GM18868 (cell line): Measurements from ENCODE around the gene CUL2.
"Not testable (repeated sequence)": the region's sequence is repeated elsewhere in the genome, so short reads cannot be mapped to it uniquely, and the experiment has no call there.

Experiments
- ATAC-seq: cut with Tn5 transposase; IDR thresholded peaks from one replicate; pipeline ENCODE4 v1.9.1; 2021; ENCODE audit warnings: mild to moderate bottlenecking, moderate library complexity; ENCODE audit not compliant: unreplicated experiment

CUL2 gene

GRCh38 chr10:35020481-35020880 is 69.7 kb downstream of the CUL2 start:
- ATAC-seq = no peak

DNA sequence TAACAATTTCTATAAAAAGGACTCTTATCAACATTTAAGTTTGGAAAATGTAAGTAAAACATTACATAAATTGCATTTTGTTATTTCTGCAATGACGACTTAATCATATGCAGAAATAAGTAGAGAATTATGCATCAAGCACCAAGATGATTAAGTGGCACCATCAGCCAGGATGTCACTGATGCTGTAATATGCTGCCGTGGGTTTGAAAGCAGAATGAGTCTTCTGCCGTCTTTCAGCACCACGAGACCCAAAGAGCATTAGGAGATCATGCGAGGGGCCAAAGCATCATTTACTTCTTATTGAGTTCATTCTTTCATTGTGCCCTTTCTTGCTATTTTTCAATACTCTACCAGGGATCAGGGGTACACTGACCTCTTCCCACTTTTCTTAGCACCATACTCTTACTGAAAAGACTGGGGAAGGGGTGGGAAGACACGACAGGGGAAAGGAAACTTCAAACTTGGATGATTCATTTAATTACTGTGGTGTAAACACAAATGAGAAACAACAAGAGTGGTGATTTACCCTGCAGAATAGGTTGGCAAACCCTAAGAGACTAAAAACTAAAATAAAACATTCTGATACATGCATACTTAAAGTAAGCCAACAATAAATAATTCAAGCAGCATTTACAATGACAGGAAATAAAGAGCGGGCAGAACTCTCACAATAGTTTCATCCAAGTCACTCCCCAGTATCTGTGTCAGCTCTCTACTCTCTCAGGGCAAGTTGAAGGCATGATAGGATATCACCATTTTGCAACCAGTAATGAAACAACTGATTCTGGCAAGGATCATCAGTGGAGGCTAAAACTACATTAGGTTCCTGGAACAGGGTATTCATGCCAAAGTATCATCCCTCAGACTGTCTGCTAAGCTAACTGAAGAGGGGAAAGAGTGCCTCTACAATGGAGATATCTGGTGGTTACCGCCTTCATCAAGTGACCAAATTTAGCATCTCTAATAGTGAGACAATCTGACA is 70.8 kb downstream of the CUL2 start:
- no peak for ATAC-seq

DNA sequence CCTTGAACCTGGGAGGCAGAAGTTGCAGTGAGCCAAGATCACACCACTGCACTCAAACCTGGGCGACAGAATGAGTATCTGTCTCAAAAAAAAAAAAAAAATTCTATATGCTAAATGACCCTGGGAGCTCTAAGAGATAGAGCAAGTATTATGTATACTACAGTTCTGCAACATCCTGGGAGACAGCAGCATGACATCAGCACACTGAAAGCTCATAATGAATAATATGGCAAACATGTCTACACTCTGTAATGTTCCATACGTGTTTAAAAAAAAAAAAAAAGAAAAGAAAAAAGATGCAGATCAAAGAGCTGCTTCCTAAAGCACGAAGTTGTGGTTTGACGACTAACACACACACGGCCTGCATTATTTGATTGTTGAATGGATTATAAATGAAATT is 72.5 kb downstream of the CUL2 start:
- no peak for ATAC-seq

DNA sequence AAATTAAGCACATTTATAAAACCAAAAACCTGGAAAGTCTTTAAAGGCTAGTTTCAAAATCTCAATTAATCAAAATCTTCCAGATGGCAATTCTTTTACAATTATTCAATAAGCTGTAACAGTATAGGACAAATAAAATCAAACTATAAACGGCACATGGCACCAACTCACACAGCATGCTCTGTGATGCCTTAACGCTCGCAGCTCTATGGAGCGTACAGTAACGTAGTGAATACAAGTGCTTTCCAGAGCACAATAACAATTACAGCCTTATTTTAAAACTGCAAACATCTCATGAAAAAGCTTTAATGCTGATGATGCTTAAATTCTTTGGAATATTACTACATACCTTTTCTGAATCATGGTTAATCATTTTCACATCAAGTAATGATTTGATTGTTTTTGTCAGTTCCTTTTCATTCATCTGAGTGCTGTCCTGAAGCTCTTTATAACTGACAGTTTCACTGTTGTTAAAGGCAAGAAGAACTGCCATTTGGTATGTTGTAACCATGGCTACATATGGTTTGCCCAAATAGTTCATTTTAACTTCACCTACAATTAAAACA is 74.2 kb downstream of the CUL2 start:
- ATAC-seq = no peak

GRCh38 chr10:35012781-35013180 is 77.4 kb downstream of the CUL2 start:
- ATAC-seq = no peak

DNA sequence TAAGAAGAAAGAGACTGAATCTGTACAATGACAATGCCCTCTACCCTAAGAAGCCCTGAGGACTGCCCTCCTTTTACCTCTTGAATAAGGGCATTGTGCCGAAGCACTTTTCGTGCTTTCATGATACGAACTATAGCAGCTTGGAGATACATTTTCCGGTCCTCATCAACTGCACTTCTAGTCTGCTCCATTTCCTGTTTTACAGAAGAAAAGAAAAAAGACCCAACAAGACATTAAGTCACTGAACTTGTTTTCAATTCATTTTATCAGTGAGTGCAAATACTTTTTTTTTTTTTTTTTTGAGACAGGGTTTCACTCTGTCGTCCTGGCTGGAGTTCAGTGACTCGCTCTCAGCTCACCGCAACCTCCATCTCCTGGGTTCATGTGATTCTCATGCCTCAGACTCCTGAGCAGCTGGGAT is 78.4 kb downstream of the CUL2 start:
- ATAC-seq = no peak

- no peak for ATAC-seq
Observed at GRCh38 chr10:35007858-35008301, 82.3 kb downstream of the CUL2 start.

DNA sequence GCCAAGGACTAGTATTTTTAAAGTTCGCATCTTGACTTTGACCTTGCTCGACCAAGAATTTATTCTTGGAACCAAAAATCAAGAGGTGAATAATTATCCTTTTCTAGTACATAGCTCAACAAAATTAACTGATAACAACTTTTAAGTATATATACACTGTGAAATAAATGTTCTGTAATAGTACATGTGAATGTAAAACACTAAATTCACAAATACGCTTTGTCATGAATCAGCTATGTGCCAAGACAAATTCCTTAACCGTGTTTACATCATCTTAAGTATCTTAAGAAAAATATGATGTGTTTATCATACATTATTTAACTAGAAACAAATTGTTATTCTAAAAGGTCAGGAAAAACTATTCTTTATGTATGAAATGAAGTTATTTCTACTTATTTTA is 83.3 kb downstream of the CUL2 start:
- no peak for ATAC-seq

DNA sequence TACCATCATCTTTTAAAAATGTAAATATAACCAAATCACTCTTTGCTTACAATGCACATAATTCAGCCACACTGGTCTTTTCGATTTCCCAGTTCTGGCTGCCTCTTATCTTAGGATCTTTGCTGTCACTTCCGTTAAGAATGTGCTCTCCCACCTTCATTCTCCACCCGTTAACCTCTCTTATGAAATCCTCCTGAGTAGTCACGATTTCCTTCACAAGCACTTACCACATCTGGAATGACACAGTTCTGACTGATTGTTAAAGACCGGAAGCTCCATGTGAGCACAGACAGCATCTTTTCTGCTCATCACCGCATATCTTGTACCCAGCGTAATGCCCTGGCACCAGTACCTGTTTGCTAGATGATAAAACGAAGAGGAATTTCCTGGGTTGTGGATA is 84.3 kb downstream of the CUL2 start:
- ATAC-seq = no peak

DNA sequence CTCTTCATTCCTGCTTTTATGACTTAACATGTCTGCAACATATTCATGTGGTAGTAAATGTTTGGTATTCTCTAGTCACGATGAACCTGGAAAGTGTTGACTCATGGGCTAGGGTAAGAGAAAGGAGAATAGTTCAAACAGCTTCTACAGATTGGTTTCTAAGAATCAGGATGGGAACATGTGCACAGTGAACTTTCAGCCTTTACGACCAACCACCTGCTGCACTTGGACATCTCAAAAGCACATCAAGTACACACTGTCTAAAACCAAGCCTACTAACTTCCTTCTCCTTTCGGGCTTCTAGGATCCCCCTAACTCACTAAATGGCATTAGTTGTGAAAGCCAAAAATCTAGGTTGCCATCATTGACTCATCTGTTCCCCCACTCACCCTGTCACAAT is 85.5 kb downstream of the CUL2 start:
- ATAC-seq = no peak

DNA sequence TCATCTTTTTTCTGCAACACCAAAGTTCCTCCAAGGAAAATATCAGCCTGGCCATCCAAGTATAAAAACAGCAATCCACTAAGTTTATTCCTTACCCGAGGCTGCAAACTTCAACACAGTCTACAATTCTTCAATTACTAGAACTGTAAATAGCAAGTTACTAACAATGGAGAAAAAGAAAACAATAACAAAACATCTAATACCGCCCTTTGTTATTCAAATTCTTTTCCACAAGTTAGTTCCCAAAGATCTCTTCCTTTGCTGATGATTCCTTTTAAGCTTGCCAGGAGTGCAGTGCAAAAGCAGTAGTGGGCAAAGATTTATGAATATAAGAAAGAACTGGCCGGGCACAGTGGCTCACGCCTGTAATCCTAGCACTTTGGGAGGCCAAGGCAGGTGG is 86.2 kb downstream of the CUL2 start:
- no peak for ATAC-seq

DNA sequence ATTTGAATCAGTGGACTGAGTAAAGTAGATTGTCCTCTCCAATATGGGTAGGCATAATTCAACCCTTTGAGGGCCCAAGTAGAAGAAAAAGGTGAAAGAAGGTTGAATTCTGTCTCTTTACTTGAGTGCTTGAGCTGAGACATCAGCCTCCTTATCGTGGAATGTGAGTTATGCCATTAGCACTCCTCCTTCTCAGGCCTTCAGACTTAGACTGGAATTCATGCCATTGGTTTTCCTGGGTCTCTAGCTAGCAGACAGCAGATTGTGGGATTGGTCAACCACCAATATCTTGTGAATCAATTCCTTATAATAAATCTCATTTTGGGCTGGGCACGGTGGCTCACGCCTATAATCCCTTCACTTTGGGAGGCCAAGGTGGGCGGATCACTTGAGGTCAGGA is 89.2 kb downstream of the CUL2 start:
- ATAC-seq = no peak

- no peak for ATAC-seq
Observed at GRCh38 chr10:34999532-34999931, 90.6 kb downstream of the CUL2 start.

DNA sequence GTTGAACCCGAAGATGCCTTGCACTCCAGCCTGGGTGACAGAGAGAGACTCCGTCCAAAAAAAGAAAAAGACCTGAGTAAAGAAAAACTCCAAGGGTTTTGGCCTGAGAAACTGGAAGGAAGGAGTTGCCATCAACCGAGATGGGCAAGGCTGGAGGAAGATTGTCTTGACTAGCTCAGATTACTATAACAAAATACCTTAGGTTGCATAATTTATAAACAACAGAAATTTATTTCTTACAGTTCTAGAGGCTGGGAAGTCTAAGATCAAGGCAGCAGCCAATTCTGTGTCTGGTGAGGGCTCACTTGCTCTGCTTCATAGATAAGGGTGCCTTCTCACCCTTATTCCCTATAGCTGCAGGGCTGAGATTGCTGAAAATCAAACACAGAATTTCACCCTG is 91.2 kb downstream of the CUL2 start:
- no peak for ATAC-seq

DNA sequence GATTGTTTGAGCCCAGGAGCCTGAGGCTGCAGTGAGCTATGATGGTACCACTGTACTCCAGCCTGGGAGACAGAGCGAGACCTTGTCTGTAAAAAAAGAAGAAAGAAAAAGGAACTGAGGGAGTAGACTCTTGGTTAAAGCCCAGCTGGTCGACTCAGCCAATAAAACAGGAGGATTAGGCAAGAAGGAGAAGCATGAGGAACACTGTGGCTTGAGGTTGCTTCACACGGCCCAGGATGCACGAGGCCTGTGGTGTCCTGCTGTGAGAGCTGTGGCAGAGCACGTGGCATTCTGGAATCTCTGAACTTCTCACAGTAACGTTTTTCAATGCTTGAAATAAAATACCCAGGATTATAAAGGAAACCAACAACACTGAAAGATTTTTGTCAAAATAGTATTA is 93.3 kb downstream of the CUL2 start:
- ATAC-seq = no peak

GRCh38 chr10:34995925-34996324 is 94.2 kb downstream of the CUL2 start:
- ATAC-seq = no peak

DNA sequence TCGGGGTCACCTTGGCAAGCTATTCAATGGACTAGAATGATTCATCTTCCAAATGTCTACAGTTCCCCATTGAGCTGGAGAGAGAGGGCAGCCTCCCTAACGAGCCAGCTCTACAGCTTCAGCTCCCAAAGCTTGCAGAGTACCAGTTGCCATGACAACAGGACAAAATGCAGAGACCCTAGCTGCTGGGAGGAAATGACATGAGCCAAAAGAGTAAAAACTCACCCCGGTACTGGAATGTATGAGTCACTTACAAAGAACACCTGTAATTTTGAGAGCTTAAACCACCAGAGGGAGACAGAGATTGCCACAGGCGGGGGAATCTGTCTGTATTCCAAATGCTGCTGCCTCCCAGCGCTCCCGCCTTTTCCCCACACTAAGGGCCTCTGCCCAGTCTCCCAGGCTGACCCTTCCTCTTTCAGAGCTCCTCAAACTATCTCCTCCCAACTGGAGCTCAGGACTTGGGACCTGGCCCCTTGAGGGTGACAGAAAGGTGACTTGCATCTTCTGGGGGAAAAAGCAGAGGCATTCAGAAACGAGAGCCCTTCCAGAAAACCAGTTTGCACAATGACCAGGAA is 95.5 kb downstream of the CUL2 start:
- peak; percentile 94 for ATAC-seq

DNA sequence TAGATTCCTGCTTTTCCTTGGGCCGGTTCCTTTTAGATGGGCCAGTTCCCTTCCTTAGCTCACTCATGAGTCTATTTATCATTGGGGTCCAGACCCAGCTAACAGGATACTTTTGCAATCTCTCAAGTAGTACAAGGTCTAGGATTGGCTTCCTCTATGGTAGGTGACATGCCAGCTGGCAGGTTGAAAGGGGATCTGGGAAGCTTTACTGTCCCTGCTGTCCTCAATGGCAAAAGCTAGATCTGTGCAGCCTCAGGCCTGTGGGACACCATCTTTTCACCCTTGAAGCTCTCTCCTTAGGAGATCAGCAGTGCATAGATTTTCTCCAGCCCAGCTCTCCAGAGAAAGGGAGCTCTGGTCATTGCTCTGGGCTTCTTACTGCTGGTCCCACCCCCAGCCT is 96.4 kb downstream of the CUL2 start:
- no peak for ATAC-seq

DNA sequence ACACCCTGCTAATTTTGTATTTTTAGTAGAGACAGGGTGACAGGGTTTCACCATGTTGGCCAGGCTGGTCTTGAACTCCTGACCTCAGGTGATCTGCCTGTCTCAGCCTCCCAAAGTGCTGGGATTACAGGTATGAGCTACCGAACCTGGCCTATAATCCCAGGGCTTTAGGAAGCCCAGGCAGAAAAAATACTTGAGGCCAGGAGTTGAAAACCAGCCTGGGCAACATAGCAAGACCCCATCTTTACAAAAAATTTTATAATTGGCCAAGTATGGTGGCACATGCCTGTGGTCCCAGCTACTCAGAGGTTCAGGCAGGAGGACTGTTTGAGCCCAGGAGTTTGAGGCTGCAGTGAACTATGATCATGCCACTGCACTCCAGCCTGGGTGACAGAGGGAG is 99.0 kb downstream of the CUL2 start:
- not testable (repeated sequence) for ATAC-seq

GRCh38 chr10:34988397-34989067 is 101.6 kb downstream of the CUL2 start:
- ATAC-seq = no peak

- ATAC-seq = no peak
Observed at GRCh38 chr10:34985823-34986222, 104.3 kb downstream of the CUL2 start.
